ENCODE data around the gene ADAMTS18. TPM values are rescaled to one million over a fixed set of nuclear protein-coding genes. Genes with fewer than 3 reads are reported as not detected.

The ADAMTS18 gene
- total and polyA plus RNA-seq, 2 of the 8 experiments (the other 6 are each of a cell fraction or from before 2014, with no cell fraction given): 0.05 to 0.19 TPM

- TF ChIP-seq CBX8 (IDR thresholded peaks at IDR 0.05; ENCODE audit: borderline replicate concordance, low read depth, low read length) (no peak), EZH2 (IDR thresholded peaks at IDR 0.05; ENCODE audit: low read depth, low read length, severe bottlenecking) (no peak)
These were observed 184.4 kb downstream of the ADAMTS18 start (continued) for GRCh38 chr16:77250400-77250799.

Measured in H1 (cell line).